ENCODE results near the gene NBEA.

DNA sequence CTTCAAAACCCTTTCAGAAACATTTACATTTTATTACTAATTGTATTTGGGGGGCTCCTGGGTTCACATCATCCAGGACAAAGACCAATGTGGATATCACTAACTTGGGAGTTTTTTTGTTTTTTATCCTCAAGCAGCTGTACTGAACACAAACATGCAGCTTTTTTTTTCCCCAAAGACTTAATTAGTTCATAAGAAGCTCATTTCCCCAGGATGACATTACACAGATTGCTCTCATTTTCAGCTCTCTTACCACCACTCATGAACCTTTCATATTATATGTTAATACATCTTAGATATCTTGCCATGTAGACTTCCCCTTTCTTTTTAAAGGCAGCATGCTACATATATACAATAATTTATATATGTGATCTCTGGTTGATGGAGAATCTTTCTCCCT is 653.1 kb downstream of the NBEA start:
- TF ChIP-seq, protein P1, sequence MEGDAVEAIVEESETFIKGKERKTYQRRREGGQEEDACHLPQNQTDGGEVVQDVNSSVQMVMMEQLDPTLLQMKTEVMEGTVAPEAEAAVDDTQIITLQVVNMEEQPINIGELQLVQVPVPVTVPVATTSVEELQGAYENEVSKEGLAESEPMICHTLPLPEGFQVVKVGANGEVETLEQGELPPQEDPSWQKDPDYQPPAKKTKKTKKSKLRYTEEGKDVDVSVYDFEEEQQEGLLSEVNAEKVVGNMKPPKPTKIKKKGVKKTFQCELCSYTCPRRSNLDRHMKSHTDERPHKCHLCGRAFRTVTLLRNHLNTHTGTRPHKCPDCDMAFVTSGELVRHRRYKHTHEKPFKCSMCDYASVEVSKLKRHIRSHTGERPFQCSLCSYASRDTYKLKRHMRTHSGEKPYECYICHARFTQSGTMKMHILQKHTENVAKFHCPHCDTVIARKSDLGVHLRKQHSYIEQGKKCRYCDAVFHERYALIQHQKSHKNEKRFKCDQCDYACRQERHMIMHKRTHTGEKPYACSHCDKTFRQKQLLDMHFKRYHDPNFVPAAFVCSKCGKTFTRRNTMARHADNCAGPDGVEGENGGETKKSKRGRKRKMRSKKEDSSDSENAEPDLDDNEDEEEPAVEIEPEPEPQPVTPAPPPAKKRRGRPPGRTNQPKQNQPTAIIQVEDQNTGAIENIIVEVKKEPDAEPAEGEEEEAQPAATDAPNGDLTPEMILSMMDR (conservative IDR thresholded peaks at IDR 0.05; ENCODE audit: low read depth, low read length) = no peak
- TF ChIP-seq EZH2phosphoT487 (IDR thresholded peaks at IDR 0.05; ENCODE audit: borderline replicate concordance, low read length) (no peak), EZH2 (IDR thresholded peaks at IDR 0.05; ENCODE audit: low read length, unreplicated experiment) (no peak)
